ENCODE results near the gene LIN28A.

Gene LIN28A

GRCh38 chr1:26472320-26472900 is 61.8 kb downstream of the LIN28A start, which contains the start of gene HMGN2:
Gene HMGN2, plus strand, starts transcription at chr1:26472440. Its CDS starts 173 bp downstream, at chr1:26472613.
- peak within 1 kb of the TSS; percentile 100 for H3K9ac ChIP-seq (ENCODE audit: low read length)
- H3K27me3 ChIP-seq (ENCODE audit: control insufficient read depth, insufficient read depth, low read length): no peaks in the 10 kb centered on the region
- H3K4me3 ChIP-seq (ENCODE audit: low read depth, low read length): peak within 1 kb of the TSS; percentile 91
- peak within 1 kb of the TSS; percentile 100 for H3K27ac ChIP-seq (ENCODE audit: low read depth, low read length)
- H3K9me3 ChIP-seq (ENCODE audit: control insufficient read depth, insufficient read depth, low read depth, low read length): no peaks in the 10 kb centered on the region
- peaks cover 28% of the 10 kb centered on the region for H3K4me1 ChIP-seq (ENCODE audit: control insufficient read depth, insufficient read depth, low read length)
- peaks cover 58% of the 10 kb centered on the region for H3K36me3 ChIP-seq (ENCODE audit: control insufficient read depth, insufficient read depth, low read length)

GRCh38 chr1:26472901-26473845 is 62.6 kb downstream of the LIN28A start:
- Histone ChIP-seq H3K4me1 (ENCODE audit: control insufficient read depth, insufficient read depth, low read length) (peaks cover 28% of the 10 kb centered on the region), H3K27ac (ENCODE audit: low read depth, low read length) (peak overlapping the region; percentile 100), H3K9me3 (ENCODE audit: control insufficient read depth, insufficient read depth, low read depth, low read length) (no peaks in the 10 kb centered on the region), H3K36me3 (ENCODE audit: control insufficient read depth, insufficient read depth, low read length) (peaks cover 56% of the 10 kb centered on the region), H3K4me3 (ENCODE audit: low read depth, low read length) (peak overlapping the region; percentile 91), H3K9ac (ENCODE audit: low read length) (peak overlapping the region; percentile 78), H3K27me3 (ENCODE audit: control insufficient read depth, insufficient read depth, low read length) (no peaks in the 10 kb centered on the region)

GRCh38 chr1:26474818-26475217 is 64.2 kb downstream of the LIN28A start:
- H3K4me3 ChIP-seq (ENCODE audit: low read depth, low read length): no peak overlapping the region
- peaks cover 47% of the 10 kb centered on the region for H3K36me3 ChIP-seq (ENCODE audit: control insufficient read depth, insufficient read depth, low read length)
- no peaks in the 10 kb centered on the region for H3K9me3 ChIP-seq (ENCODE audit: control insufficient read depth, insufficient read depth, low read depth, low read length)
- peaks cover 23% of the 10 kb centered on the region for H3K4me1 ChIP-seq (ENCODE audit: control insufficient read depth, insufficient read depth, low read length)
- H3K27ac ChIP-seq (ENCODE audit: low read depth, low read length): no peak overlapping the region
- no peak overlapping the region for H3K9ac ChIP-seq (ENCODE audit: low read length)
- H3K27me3 ChIP-seq (ENCODE audit: control insufficient read depth, insufficient read depth, low read length): no peaks in the 10 kb centered on the region

GRCh38 chr1:26475989-26476388 is 65.4 kb downstream of the LIN28A start:
- H3K9me3 ChIP-seq (ENCODE audit: control insufficient read depth, insufficient read depth, low read depth, low read length): no peaks in the 10 kb centered on the region
- peaks cover 15% of the 10 kb centered on the region for H3K4me1 ChIP-seq (ENCODE audit: control insufficient read depth, insufficient read depth, low read length)
- no peak overlapping the region for H3K9ac ChIP-seq (ENCODE audit: low read length)
- H3K27ac ChIP-seq (ENCODE audit: low read depth, low read length): no peak overlapping the region
- H3K27me3 ChIP-seq (ENCODE audit: control insufficient read depth, insufficient read depth, low read length): no peaks in the 10 kb centered on the region
- no peak overlapping the region for H3K4me3 ChIP-seq (ENCODE audit: low read depth, low read length)
- H3K36me3 ChIP-seq (ENCODE audit: control insufficient read depth, insufficient read depth, low read length): peaks cover 47% of the 10 kb centered on the region

- H3K9me3 ChIP-seq (ENCODE audit: control insufficient read depth, insufficient read depth, low read depth, low read length): no peaks in the 10 kb centered on the region
- H3K4me1 ChIP-seq (ENCODE audit: control insufficient read depth, insufficient read depth, low read length): 0 out of 2 replicates have a peak, but pooled peaks cover 7% of the 10 kb centered on the region
- H3K9ac ChIP-seq (ENCODE audit: low read length): no peak overlapping the region
- H3K27me3 ChIP-seq (ENCODE audit: control insufficient read depth, insufficient read depth, low read length): no peaks in the 10 kb centered on the region
- H3K4me3 ChIP-seq (ENCODE audit: low read depth, low read length): no peak overlapping the region
- H3K36me3 ChIP-seq (ENCODE audit: control insufficient read depth, insufficient read depth, low read length): peaks cover 47% of the 10 kb centered on the region
- H3K27ac ChIP-seq (ENCODE audit: low read depth, low read length): no peak overlapping the region
Measured at GRCh38 chr1:26476958-26477357, 66.3 kb downstream of the LIN28A start.

GRCh38 chr1:26477446-26478152 is 67.0 kb downstream of the LIN28A start:
- Histone ChIP-seq H3K9me3 (ENCODE audit: control insufficient read depth, insufficient read depth, low read depth, low read length) (no peaks in the 10 kb centered on the region), H3K27me3 (ENCODE audit: control insufficient read depth, insufficient read depth, low read length) (no peaks in the 10 kb centered on the region), H3K9ac (ENCODE audit: low read length) (no peak overlapping the region), H3K4me1 (ENCODE audit: control insufficient read depth, insufficient read depth, low read length) (0 out of 2 replicates have a peak, but pooled peaks cover 7% of the 10 kb centered on the region), H3K27ac (ENCODE audit: low read depth, low read length) (no peak overlapping the region), H3K4me3 (ENCODE audit: low read depth, low read length) (no peak overlapping the region), H3K36me3 (ENCODE audit: control insufficient read depth, insufficient read depth, low read length) (peaks cover 47% of the 10 kb centered on the region)

DNA sequence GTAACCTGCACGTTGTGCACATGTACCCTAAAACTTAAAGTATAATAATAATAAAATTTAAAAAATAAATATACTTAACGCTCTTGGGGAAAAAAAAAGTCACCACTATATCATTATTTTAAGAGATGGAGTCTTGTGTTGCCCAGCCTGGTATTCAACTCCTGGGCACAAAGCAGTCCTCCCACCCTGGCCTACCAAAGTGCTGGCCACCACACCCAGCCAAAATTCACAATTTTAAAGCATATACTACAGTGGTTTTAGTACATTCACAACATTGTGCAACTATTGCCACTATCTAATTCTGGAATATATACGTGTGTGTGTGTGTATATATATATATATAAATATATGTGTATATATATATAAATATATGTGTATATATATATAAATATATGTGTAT is 67.5 kb downstream of the LIN28A start:
- Histone ChIP-seq H3K27ac (ENCODE audit: low read depth, low read length) (no peak overlapping the region), H3K36me3 (ENCODE audit: control insufficient read depth, insufficient read depth, low read length) (peaks cover 46% of the 10 kb centered on the region), H3K4me3 (ENCODE audit: low read depth, low read length) (no peak overlapping the region), H3K27me3 (ENCODE audit: control insufficient read depth, insufficient read depth, low read length) (no peaks in the 10 kb centered on the region), H3K9ac (ENCODE audit: low read length) (no peak overlapping the region), H3K9me3 (ENCODE audit: control insufficient read depth, insufficient read depth, low read depth, low read length) (no peaks in the 10 kb centered on the region), H3K4me1 (ENCODE audit: control insufficient read depth, insufficient read depth, low read length) (0 out of 2 replicates have a peak, but pooled peaks cover 7% of the 10 kb centered on the region)

DNA sequence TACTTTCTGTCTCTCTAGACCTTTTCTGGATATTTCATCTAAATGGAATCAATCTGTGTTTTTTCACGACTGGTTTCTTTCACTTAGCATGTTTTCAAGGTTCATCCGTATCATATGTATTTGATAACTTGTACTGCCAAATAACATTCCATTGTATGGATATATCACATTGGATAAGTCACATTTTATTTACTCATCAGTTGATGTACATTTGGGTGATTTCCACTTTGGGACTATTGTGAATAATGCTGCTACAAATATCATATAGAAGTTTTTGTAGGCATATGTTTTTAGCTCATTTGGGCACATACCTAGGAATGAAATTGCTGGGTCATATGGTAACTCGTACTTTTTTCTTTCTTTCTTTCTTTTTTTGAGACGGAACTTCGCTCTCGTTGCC is 68.4 kb downstream of the LIN28A start:
- H3K4me3 ChIP-seq (ENCODE audit: low read depth, low read length): no peak overlapping the region
- H3K4me1 ChIP-seq (ENCODE audit: control insufficient read depth, insufficient read depth, low read length): no peaks in the 10 kb centered on the region
- peaks cover 38% of the 10 kb centered on the region for H3K36me3 ChIP-seq (ENCODE audit: control insufficient read depth, insufficient read depth, low read length)
- H3K27me3 ChIP-seq (ENCODE audit: control insufficient read depth, insufficient read depth, low read length): no peaks in the 10 kb centered on the region
- no peaks in the 10 kb centered on the region for H3K9me3 ChIP-seq (ENCODE audit: control insufficient read depth, insufficient read depth, low read depth, low read length)
- no peak overlapping the region for H3K27ac ChIP-seq (ENCODE audit: low read depth, low read length)
- no peak overlapping the region for H3K9ac ChIP-seq (ENCODE audit: low read length)

Data from HUES6 (cell line).